ENCODE results near the gene LGALS4. TPM values are rescaled to one million over a fixed set of nuclear protein-coding genes. Genes with fewer than 3 reads are reported as not detected.

Gene LGALS4
- total and polyA plus RNA-seq, 9 of the 15 experiments (the other 6 are each of a cell fraction or from before 2014, with no cell fraction given) = 0.08 to 1.1 (median 0.30) TPM; not detected in 3

DNA sequence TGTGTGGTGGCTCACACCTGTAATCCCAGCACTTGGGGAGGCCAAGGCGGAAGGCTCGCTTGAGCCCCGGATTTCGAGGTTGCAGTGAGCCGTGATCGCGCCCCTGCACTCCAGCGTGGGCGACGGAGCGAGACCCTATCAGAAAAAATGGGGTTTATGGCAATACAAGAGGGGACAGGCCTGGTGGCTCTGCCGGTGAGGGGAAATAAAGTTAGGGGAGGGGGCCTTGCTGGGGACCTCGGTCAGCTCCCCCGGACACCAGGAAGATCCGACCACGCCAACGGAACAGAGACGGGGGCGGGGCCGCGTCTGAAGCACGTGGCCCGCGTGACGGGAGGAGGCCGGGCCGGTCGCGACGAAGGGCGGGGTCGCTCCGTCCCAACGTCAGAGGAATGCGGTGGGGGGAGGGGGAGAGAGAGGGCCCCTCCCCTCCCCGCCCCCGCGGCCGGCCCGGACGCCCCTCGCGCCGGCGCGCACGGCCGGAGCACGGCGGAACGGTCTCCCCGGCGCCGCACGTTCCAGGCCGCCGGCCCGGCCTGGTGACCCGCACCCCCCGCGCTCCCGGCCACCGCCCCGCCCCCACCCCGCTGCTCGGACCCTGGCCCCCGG lies 39.0 kb upstream of the LGALS4 start (continued):
- TF ChIP-seq HMG20B (CRISPR knock-in tag; IDR thresholded peaks at IDR 0.05) = no peak
- no peak; a peak in 1 of 4 replicates for TF ChIP-seq RCOR1 (IDR thresholded peaks at IDR 0.05; ENCODE audit: borderline replicate concordance in 1 of 2, low read depth in 2 of 2, low read length in 2 of 2)
- peak; percentile 87 for TF ChIP-seq SAP30 (IDR thresholded peaks at IDR 0.05; ENCODE audit: borderline replicate concordance, insufficient read depth, low read depth, low read length, poor library complexity, severe bottlenecking)
- TF ChIP-seq, protein P1, sequence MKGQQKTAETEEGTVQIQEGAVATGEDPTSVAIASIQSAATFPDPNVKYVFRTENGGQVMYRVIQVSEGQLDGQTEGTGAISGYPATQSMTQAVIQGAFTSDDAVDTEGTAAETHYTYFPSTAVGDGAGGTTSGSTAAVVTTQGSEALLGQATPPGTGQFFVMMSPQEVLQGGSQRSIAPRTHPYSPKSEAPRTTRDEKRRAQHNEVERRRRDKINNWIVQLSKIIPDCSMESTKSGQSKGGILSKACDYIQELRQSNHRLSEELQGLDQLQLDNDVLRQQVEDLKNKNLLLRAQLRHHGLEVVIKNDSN (CRISPR knock-in tag; IDR thresholded peaks at IDR 0.05) = peak; percentile 94
- no peak for TF ChIP-seq TOE1 (IDR thresholded peaks at IDR 0.05; ENCODE audit: borderline replicate concordance)
- TF ChIP-seq TOE1 (CRISPR knock-in tag; IDR thresholded peaks at IDR 0.05; ENCODE audit: borderline replicate concordance, low read depth) = peak; percentile 54; the same call in 1 of the 2 replicates
- peak; percentile 60 for TF ChIP-seq CTBP1 (IDR thresholded peaks at IDR 0.05; ENCODE audit: borderline replicate concordance)
- TF ChIP-seq SRSF7 (optimal IDR thresholded peaks at IDR 0.05; ENCODE audit: low read depth, low read length) = no peak
- TF ChIP-seq CREM (IDR thresholded peaks at IDR 0.05; ENCODE audit: low read depth) = peak; percentile 97
- peak; percentile 67 to 86 for TF ChIP-seq SIN3A (IDR thresholded peaks at IDR 0.05; ENCODE audit: borderline replicate concordance in 2 of 2, control insufficient read depth in 1 of 2, low read depth in 2 of 2, low read length in 2 of 2)
- peak; percentile 99 for TF ChIP-seq KLF13 (tag; IDR thresholded peaks at IDR 0.05; ENCODE audit: borderline replicate concordance, low read depth)
- no peak for TF ChIP-seq ZNF24 (IDR thresholded peaks at IDR 0.05)
- TF ChIP-seq HDAC3 (IDR thresholded peaks at IDR 0.05; ENCODE audit: borderline replicate concordance, partially characterized antibody) = no peak
- peak; percentile 30; the same call in 1 of the 2 replicates for TF ChIP-seq E2F3 (CRISPR knock-in tag; IDR thresholded peaks at IDR 0.05)
- 0 out of 2 replicates have a peak, but pooled peaks have one; percentile 15 for TF ChIP-seq ZNF766 (CRISPR knock-in tag; conservative IDR thresholded peaks at IDR 0.05)
- no peak for TF ChIP-seq KAT2B (IDR thresholded peaks at IDR 0.05; ENCODE audit: low read depth, low read length)
- TF ChIP-seq TBP (optimal IDR thresholded peaks at IDR 0.05; ENCODE audit: low read depth, low read length) = peak; percentile 11
- peak in 1 of 2 experiments; percentile 96; a peak in 2 of 4 replicates for TF ChIP-seq HDAC1 (IDR thresholded peaks at IDR 0.05)
- no peak for TF ChIP-seq HIVEP1 (CRISPR knock-in tag; IDR thresholded peaks at IDR 0.05)
- TF ChIP-seq ESRRA (IDR thresholded peaks at IDR 0.05; ENCODE audit: borderline replicate concordance, low read depth) = peak; percentile 50
- TF ChIP-seq CBX5 (IDR thresholded peaks at IDR 0.05; ENCODE audit: borderline replicate concordance, low read depth) = no peak
- TF ChIP-seq, protein P2, sequence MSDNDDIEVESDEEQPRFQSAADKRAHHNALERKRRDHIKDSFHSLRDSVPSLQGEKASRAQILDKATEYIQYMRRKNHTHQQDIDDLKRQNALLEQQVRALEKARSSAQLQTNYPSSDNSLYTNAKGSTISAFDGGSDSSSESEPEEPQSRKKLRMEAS (CRISPR knock-in tag; IDR thresholded peaks at IDR 0.05) = peak; percentile 98
- TF ChIP-seq, protein P3, sequence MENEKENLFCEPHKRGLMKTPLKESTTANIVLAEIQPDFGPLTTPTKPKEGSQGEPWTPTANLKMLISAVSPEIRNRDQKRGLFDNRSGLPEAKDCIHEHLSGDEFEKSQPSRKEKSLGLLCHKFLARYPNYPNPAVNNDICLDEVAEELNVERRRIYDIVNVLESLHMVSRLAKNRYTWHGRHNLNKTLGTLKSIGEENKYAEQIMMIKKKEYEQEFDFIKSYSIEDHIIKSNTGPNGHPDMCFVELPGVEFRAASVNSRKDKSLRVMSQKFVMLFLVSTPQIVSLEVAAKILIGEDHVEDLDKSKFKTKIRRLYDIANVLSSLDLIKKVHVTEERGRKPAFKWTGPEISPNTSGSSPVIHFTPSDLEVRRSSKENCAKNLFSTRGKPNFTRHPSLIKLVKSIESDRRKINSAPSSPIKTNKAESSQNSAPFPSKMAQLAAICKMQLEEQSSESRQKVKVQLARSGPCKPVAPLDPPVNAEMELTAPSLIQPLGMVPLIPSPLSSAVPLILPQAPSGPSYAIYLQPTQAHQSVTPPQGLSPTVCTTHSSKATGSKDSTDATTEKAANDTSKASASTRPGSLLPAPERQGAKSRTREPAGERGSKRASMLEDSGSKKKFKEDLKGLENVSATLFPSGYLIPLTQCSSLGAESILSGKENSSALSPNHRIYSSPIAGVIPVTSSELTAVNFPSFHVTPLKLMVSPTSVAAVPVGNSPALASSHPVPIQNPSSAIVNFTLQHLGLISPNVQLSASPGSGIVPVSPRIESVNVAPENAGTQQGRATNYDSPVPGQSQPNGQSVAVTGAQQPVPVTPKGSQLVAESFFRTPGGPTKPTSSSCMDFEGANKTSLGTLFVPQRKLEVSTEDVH (IDR thresholded peaks at IDR 0.05; ENCODE audit: low read depth, partially characterized antibody) = no peak
